IMR-90 (cell line): ENCODE results near the gene FAU. TPM values are rescaled to one million over a fixed set of nuclear protein-coding genes. Genes with fewer than 3 reads are reported as not detected.
A peak's percentile ranks its signal among the peaks of the same experiment; 100 is the strongest.

ENCODE experiments used
- ATAC-seq: fragments of 200-7000 bp; cut with Tn5 transposase; 2 replicates; pipeline ENCODE4 v1.9.1; 2020; ENCODE audit warnings: low read depth, mild to moderate bottlenecking, moderate library complexity
- BruUV-seq: library from RNA; stranded (reverse); fragments of 400-500 nt; replicated peaks from 2 replicates; lab custom pipeline; 2021; lab: Mats Ljungman, UMichigan
- CTCF ChIA-PET: fragments of 300-600 bp; formaldehyde crosslinking; extraction: SDS; loops from one replicate; lab custom pipeline; 2021; ENCODE audit warnings: antibody characterized with exemption; lab: Yijun Ruan, JAX
- POLR2A ChIA-PET: fragments of 300-600 bp; sonication (Branson Sonifier 250); formaldehyde crosslinking; loops from one replicate; lab custom pipeline; 2022; ENCODE audit warnings: antibody characterized with exemption; ENCODE audit not compliant: unreplicated experiment; lab: Charles Lee
- DNase-seq: peaks from one replicate; pipeline ENCODE4 v3.0.0; 2013
- H2AFZ ChIP-seq: replicated peaks from 2 replicates; pipeline ENCODE3; 2013; ENCODE audit warnings: low read length, mild to moderate bottlenecking; ENCODE audit not compliant: poor library complexity
- H2AK5ac ChIP-seq: 2 replicates; pipeline ENCODE4 v1.6.1; 2013; ENCODE audit warnings: low read depth, low read length, inconsistent platforms
- H2AK9ac ChIP-seq: replicated peaks from 2 replicates; pipeline ENCODE3; 2013; ENCODE audit warnings: mild to moderate bottlenecking, low read depth, low read length, moderate library complexity; ENCODE audit not compliant: poor library complexity
- H2BK120ac ChIP-seq: 2 replicates; pipeline ENCODE4 v1.6.1; 2013; ENCODE audit warnings: low read depth, low read length, inconsistent platforms
- H2BK15ac ChIP-seq: 3 replicates; pipeline ENCODE4 v1.6.1; 2013; ENCODE audit warnings: low read depth, low read length, inconsistent platforms
- H2BK20ac ChIP-seq: 2 replicates; pipeline ENCODE4 v1.6.1; 2013; ENCODE audit warnings: low read depth, mild to moderate bottlenecking, inconsistent platforms, low read length, moderate library complexity
- H2BK5ac ChIP-seq: 2 replicates; pipeline ENCODE4 v1.6.1; 2013; ENCODE audit warnings: mild to moderate bottlenecking, low read depth, low read length, inconsistent platforms; ENCODE audit not compliant: poor library complexity, severe bottlenecking
- H3K14ac ChIP-seq: replicated peaks from 2 replicates; pipeline ENCODE4 v1.6.1; 2013; ENCODE audit warnings: low read depth, low read length, inconsistent platforms
- H3K18ac ChIP-seq: 2 replicates; pipeline ENCODE4 v1.6.1; 2013; ENCODE audit warnings: low read depth, low read length, control low read depth
- H3K23ac ChIP-seq: 2 replicates; pipeline ENCODE4 v1.6.1; 2013; ENCODE audit warnings: low read depth, low read length, inconsistent platforms
- H3K27ac ChIP-seq: 2 replicates; pipeline ENCODE4 v1.5.1; 2013; ENCODE audit warnings: mild to moderate bottlenecking, control low read depth, low read length; ENCODE audit not compliant: insufficient read depth
- H3K27me3 ChIP-seq: 2 replicates; pipeline ENCODE4 v1.6.1; 2013; ENCODE audit warnings: low read length; ENCODE audit not compliant: control insufficient read depth, insufficient read depth
- H3K36me3 ChIP-seq: 2 replicates; pipeline ENCODE4 v1.6.1; 2013; ENCODE audit warnings: low read length, mixed read lengths; ENCODE audit not compliant: control insufficient read depth, insufficient read depth
- H3K4ac ChIP-seq: 2 replicates; pipeline ENCODE4 v1.6.1; 2013; ENCODE audit warnings: low read depth, low read length, inconsistent platforms
- H3K4me1 ChIP-seq: 2 replicates; pipeline ENCODE4 v1.6.1; 2013; ENCODE audit warnings: low read length, mixed read lengths; ENCODE audit not compliant: control insufficient read depth, insufficient read depth
- H3K4me2 ChIP-seq: 2 replicates; pipeline ENCODE4 v1.6.1; 2013; ENCODE audit warnings: low read depth, mild to moderate bottlenecking, control low read depth, low read length, moderate library complexity
- H3K4me3 ChIP-seq: 2 replicates; pipeline ENCODE4 v1.5.1; 2013; ENCODE audit warnings: low read depth, mild to moderate bottlenecking, control low read depth, low read length, moderate library complexity; ENCODE audit not compliant: insufficient read depth
- H3K56ac ChIP-seq: 2 replicates; pipeline ENCODE4 v1.6.1; 2013; ENCODE audit warnings: low read length, inconsistent platforms; ENCODE audit not compliant: insufficient read depth; ENCODE audit errors: extremely low read depth
- H3K79me1 ChIP-seq, 2 experiments: 2 replicates each; pipeline ENCODE4 v1.6.1; 2013; ENCODE audit warnings: low read length in 2 of 2, inconsistent platforms in 1 of 2, low read depth in 1 of 2
- H3K9ac ChIP-seq: 2 replicates; pipeline ENCODE4 v1.6.1; 2013; ENCODE audit warnings: low read depth, low read length, control low read depth
- H3K9me1 ChIP-seq: 2 replicates; pipeline ENCODE4 v1.6.1; 2013; ENCODE audit warnings: low read length, inconsistent platforms; ENCODE audit not compliant: insufficient read depth
- H3K9me3 ChIP-seq: 2 replicates; pipeline ENCODE4 v1.6.1; 2013; ENCODE audit warnings: low read length; ENCODE audit not compliant: control insufficient read depth, insufficient read depth
- H4K20me1 ChIP-seq: 2 replicates; pipeline ENCODE4 v1.6.1; 2013; ENCODE audit warnings: low read length, inconsistent platforms; ENCODE audit not compliant: insufficient read depth
- H4K5ac ChIP-seq: 2 replicates; pipeline ENCODE4 v1.6.1; 2013; ENCODE audit warnings: mild to moderate bottlenecking, low read depth, low read length, control low read depth
- H4K8ac ChIP-seq, 2 experiments: 2 replicates each; pipeline ENCODE4 v1.6.1; 2013; ENCODE audit warnings: low read depth in 2 of 2, low read length in 2 of 2, control low read depth in 1 of 2, inconsistent platforms in 1 of 2
- H4K91ac ChIP-seq: 2 replicates; pipeline ENCODE4 v1.6.1; 2013; ENCODE audit warnings: low read depth, low read length, inconsistent platforms; ENCODE audit not compliant: insufficient read depth
- BHLHE40 ChIP-seq: fragments of 150-350 bp; IDR thresholded peaks from 2 replicates; pipeline ENCODE4 v1.6.1; 2016; ENCODE audit warnings: mild to moderate bottlenecking, low read depth, low read length
- CHD1 ChIP-seq: IDR thresholded peaks from 2 replicates; pipeline ENCODE4 v1.6.1; 2012; ENCODE audit warnings: low read depth, low read length, improper control_type of control experiment
- ELK1 ChIP-seq: fragments of 150-350 bp; IDR thresholded peaks from 2 replicates; pipeline ENCODE4 v1.6.1; 2016; ENCODE audit warnings: low read depth, mild to moderate bottlenecking, low read length, moderate library complexity, borderline replicate concordance
- MAZ ChIP-seq: IDR thresholded peaks from 2 replicates; pipeline ENCODE4 v1.6.1; 2012; ENCODE audit warnings: low read depth, mild to moderate bottlenecking, low read length, improper control_type of control experiment, moderate library complexity, borderline replicate concordance
- MXI1 ChIP-seq: IDR thresholded peaks from 2 replicates; pipeline ENCODE4 v1.6.1; 2012; ENCODE audit warnings: low read depth, mild to moderate bottlenecking, low read length, moderate library complexity, borderline replicate concordance
- NFE2L2 ChIP-seq: fragments of 150-350 bp; IDR thresholded peaks from 2 replicates; pipeline ENCODE4 v1.6.1; 2016; ENCODE audit warnings: low read depth, mild to moderate bottlenecking, low read length
- POLR2A ChIP-seq: IDR thresholded peaks from 2 replicates; pipeline ENCODE4 v1.6.1; 2012; ENCODE audit warnings: mild to moderate bottlenecking, low read depth, low read length
- RAD21 ChIP-seq: IDR thresholded peaks from 2 replicates; pipeline ENCODE4 v1.6.1; 2012; ENCODE audit warnings: low read length, improper control_type of control experiment
- RCOR1 ChIP-seq: IDR thresholded peaks from 2 replicates; pipeline ENCODE4 v1.6.1; 2012; ENCODE audit warnings: mild to moderate bottlenecking, low read length, improper control_type of control experiment; ENCODE audit not compliant: insufficient replicate concordance
- RFX5 ChIP-seq: IDR thresholded peaks from 2 replicates; pipeline ENCODE4 v1.8.0; 2012; ENCODE audit warnings: low read depth, mild to moderate bottlenecking, low read length, moderate library complexity
- WGBS, 2 experiments: methylation state at CpG; one replicate each; pipeline versions ENCODE4 v1.1.5 to v1.1.7; 2013; ENCODE audit warnings: missing lambda C conversion rate in 2 of 2; ENCODE audit not compliant: insufficient read length in 1 of 2; ENCODE audit errors: extremely low coverage in 2 of 2; 5-methylcytosine and 5-hydroxymethylcytosine counted together
- dilution Hi-C: fragments of 300-500 bp; cut with HindIII; formaldehyde crosslinking; loops from one replicate; pipeline ENCODE4 v1.14.3; 2018; ENCODE audit warnings: low sequenced_read_pairs; ENCODE audit not compliant: unreplicated experiment
- in situ Hi-C: fragments of 300-500 bp; cut with MboI; formaldehyde crosslinking; loops from 3 replicates; pipeline ENCODE4 v1.14.3; 2019; ENCODE audit warnings: low sequenced_read_pairs, inconsistent platforms, mixed read lengths
- intact Hi-C: fragments of 100-400 bp; cut with micrococcal nuclease; formaldehyde crosslinking; loops from 2 replicates; pipeline ENCODE4 v1.10.0; 2022
- polyA plus RNA-seq, 3 experiments: library from polyadenylated mRNA; depleted of rRNA; stranded (reverse); fragments of >200 nt; gene quantifications; 2 replicates each; pipeline ENCODE4 v1.2.3, GENCODE V29; 2012; ENCODE audit warnings: low replicate concordance in 1 of 3
- total RNA-seq: library from RNA; depleted of rRNA; stranded (reverse); fragments of >200 nt; gene quantifications from 2 replicates; pipeline ENCODE4 v1.2.3, GENCODE V29; 2012

Gene FAU
- total and polyA plus RNA-seq, 2 of the 4 experiments (the other 2 are of a cell fraction), result 189 to 652 TPM

GRCh38 chr11:65134240-65134951, 12.5 kb upstream of the FAU start, which contains the start of gene SYVN1:
TSS of gene SYVN1 (minus strand) at chr11:65134519. CDS start at chr11:65133601, 918 bp downstream.
- Histone ChIP-seq H2BK5ac (peak within 1 kb of the TSS; percentile 98), H2AK5ac (peak within 1 kb of the TSS; percentile 99), H2AFZ (peak within 1 kb of the TSS; percentile 99), H3K14ac (peak within 1 kb of the TSS; percentile 100), H2AK9ac (peak within 1 kb of the TSS; percentile 98), H3K4me1 (peaks cover 6% of the 10 kb centered on the region; the same call in 1 of the 2 replicates), H3K9me3 (no peaks in the 10 kb centered on the region), H3K23ac (peak within 1 kb of the TSS; percentile 95), H3K9me1 (peaks cover 21% of the 10 kb centered on the region), H2BK20ac (peak within 1 kb of the TSS; percentile 90), H2BK120ac (peak within 1 kb of the TSS; percentile 98), H3K56ac (peak within 1 kb of the TSS; percentile 96), H3K36me3 (peaks cover 34% of the 10 kb centered on the region), H3K4me2 (peak within 1 kb of the TSS; percentile 93), H3K9ac (peak within 1 kb of the TSS; percentile 99), H4K20me1 (peaks cover 28% of the 10 kb centered on the region), H3K27ac (peak within 1 kb of the TSS; percentile 99), H3K4ac (peak within 1 kb of the TSS; percentile 100), H4K91ac (peak within 1 kb of the TSS; percentile 100), H3K27me3 (no peaks in the 10 kb centered on the region), H4K8ac (peak within 1 kb of the TSS; percentile 98 to 99), H2BK15ac (peak within 1 kb of the TSS; percentile 100; the same call in 2 of the 3 replicates), H3K18ac (peak within 1 kb of the TSS; percentile 98), H4K5ac (peak within 1 kb of the TSS; percentile 95), H3K4me3 (peak within 1 kb of the TSS; percentile 63), H3K79me1 (peaks cover 18 to 43% of the 10 kb centered on the region in 2 experiments)
- DNase-seq (peak; percentile 85), ATAC-seq (peak; percentile 87)
- TF ChIP-seq MXI1, result peak; percentile 84
- TF ChIP-seq RAD21, result no peak
- TF ChIP-seq RCOR1, result no peak
- TF ChIP-seq ELK1, result peak; percentile 39; the same call in 1 of the 2 replicates
- TF ChIP-seq RFX5, result no peak
- TF ChIP-seq POLR2A, result peak; percentile 97
- TF ChIP-seq BHLHE40, result peak; percentile 92
- 0 out of 2 replicates have a peak, but pooled peaks have one; percentile 2 for TF ChIP-seq NFE2L2
- peak; percentile 94 for TF ChIP-seq MAZ
- peak; percentile 89; the same call in 1 of the 2 replicates for TF ChIP-seq CHD1
- intact Hi-C loops (no loop called here), in situ Hi-C loops (no loop called here), dilution Hi-C loops (no loop called here)
- ChIA-PET CTCF (no interaction called here), POLR2A (interaction anchor here (0.6 kb wide), 1 partner anchor 12 kb away, joined by 4 read pairs; no protein-coding TSS in a partner anchor)
- BruUV-seq, result no TSS peak
- WGBS, 2 experiments, result 0% methylated on average over 11 of the region's 60 CpGs; no CpG with 5 or more reads in 1 of the 2 experiments
